GM19023 (cell line): ENCODE measurements around the gene C1orf35.
A peak's percentile ranks its signal among the peaks of the same experiment; 100 is the strongest.
"Not testable (repeated sequence)": the region's sequence is repeated elsewhere in the genome, so short reads cannot be mapped to it uniquely, and the experiment has no call there.

ENCODE experiments used
- ATAC-seq: cut with Tn5 transposase; IDR thresholded peaks from one replicate; pipeline ENCODE4 v1.9.1; 2021; ENCODE audit warnings: mild to moderate bottlenecking, moderate library complexity; ENCODE audit not compliant: unreplicated experiment

The C1orf35 gene

GRCh38 chr1:228142701-228143136 is 39.6 kb upstream of the C1orf35 start:
- no peak for ATAC-seq

DNA sequence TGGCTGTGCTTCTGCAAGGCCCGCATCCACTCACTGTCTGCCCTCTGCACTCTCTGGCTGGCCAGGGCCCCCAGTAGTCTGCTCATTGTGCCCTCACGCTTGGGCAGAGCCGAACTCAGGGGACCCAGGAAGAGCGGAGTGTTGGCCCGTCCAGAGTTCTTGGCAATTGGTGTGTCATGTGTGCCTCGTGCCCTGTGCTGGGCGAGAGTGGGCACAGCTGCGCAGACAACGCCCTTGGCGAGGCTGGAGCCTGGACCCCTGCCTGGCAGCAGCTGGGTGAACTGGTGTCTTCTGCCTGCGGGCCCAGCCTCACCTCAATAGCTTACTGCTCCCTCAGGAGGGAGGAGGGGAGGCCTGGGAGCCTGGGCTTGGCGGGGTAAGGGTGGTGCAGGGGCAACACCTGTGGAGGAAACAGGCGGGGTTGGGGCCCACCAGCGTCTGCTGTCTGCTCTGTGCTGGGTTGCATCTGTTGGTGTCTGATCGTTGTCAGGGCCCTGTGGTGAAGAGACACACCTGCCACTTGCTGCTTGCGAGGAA is 39.1 kb upstream of the C1orf35 start:
- ATAC-seq, result no peak

DNA sequence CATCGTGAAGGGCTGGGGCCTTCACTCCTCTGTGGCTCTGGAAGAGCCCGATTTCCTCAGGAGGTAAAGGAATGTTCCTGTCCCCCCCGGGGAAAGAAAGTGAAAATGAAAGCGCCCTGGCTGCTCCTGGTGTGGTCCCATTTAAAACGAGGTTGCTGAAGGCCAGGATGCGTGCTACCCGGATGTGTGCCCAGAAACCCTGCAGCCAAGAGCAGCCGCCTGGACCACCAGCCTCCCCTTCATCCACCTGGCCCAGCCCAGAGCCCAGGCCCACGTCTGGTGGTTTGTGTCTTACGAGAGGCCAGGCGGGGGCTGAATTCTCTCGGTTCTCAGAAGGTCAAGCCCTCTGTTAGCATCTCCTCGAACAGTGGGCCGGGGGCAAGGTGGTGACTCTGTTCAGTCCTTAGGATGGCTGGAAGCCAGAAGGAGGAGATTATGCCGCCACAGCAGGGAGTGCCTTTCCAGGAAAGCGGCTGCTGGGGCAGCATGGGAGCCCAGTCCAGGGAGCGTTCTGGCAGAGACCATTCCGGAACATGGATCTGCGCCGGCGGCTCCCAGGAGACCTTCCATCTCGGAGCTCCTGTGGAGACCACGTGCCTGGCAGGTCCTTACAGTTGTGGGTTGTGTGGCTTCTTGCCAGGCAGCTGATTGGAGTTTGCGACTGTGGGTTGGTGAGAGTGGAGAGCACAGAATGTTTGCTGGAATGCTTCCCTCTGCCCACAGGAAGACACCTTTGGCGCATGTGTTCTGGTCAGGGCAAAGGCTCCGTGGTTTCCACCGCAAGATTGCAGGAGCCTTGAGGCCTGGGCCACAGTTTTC is 38.3 kb upstream of the C1orf35 start:
- no peak for ATAC-seq

- no peak for ATAC-seq
Measured at GRCh38 chr1:228140724-228141225, 37.6 kb upstream of the C1orf35 start.

DNA sequence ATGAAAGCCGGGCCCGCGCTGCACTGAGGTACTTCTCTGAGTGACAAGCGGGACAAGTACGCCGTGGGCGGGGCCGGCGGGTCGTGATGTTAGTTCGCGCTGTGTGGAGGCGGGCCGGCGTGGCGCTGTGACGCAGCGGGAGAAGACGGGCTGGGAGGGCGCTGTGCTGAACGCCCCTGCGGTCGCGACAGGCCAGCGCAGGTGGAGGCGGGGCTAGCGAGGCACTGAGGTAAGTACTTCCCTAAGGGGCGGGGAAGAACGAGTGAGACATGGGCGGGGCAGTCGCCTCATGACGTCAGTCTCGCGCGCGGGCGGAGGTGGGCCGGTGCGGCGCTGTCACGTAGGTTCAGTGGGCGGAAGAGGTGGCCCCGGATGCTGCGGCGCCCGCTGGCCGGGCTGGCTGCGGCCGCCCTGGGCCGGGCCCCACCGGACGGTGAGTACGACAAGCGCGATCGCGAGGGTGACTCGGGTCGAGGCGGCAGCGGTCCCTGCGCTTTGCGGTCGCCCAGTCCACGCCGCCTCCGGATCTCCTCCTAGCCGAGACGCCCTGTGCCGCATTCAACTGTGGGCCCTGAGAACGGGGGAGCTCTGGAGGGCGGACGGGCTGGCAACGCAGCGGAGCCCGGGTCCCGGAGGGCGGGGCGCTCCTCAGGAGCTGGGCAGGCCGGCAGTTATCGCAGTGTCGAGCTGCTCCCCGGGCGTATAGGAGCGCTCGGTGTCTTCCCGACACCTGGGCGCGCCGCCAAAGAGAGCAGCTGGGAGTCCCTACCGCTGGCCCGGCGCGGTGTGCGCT is 37.0 kb upstream of the C1orf35 start, which contains the start of gene GUK1:
Gene GUK1, plus strand, starts transcription at position 349 of the 793 bp plus-strand sequence. Its CDS starts 24 bp downstream, at position 373.
- ATAC-seq, result peak; percentile 92

GRCh38 chr1:228139406-228139930 is 36.3 kb upstream of the C1orf35 start:
- ATAC-seq, result no peak

- ATAC-seq, result no peak
Measured at GRCh38 chr1:228136901-228137300, 33.8 kb upstream of the C1orf35 start.

DNA sequence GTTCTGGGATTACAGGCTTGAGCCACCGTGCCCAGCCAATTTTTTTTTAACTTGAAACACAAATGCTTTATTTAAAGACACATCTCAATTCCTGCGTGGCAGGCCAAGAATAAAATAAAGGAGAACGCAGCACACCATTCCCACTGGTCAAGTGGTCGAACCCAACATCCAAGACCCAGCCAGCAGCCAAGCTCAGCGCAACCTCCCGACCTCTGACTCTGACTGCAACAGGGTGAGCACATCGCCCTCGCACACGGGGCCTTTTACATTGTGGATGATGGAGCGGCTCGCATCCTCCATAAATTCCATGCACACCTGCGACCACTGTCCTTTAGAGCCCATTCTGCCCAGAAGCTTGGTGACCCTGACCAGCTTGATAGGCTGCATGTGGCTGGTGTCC is 31.5 kb upstream of the C1orf35 start:
- ATAC-seq, result no peak

DNA sequence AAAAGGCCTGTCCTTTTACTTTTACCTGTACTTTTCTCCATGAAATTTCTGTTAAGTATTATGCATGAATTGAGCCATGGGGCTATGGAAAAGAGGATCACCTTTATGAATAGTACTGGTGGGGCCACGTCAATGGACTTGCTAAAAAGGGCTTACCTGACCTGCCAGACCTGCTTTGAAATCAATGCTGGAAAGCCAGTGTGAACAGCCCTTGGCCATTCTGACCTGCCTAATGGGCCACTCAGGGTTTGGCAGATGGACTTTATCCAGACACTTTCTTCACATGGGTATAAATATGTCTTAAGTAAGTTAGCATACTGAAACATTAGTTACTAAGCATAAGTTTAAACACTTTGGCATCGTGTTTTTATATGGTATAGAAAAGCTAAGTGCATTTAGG is 28.6 kb upstream of the C1orf35 start:
- ATAC-seq, result no peak

GRCh38 chr1:228125185-228125584 is 22.1 kb upstream of the C1orf35 start:
- no peak for ATAC-seq

DNA sequence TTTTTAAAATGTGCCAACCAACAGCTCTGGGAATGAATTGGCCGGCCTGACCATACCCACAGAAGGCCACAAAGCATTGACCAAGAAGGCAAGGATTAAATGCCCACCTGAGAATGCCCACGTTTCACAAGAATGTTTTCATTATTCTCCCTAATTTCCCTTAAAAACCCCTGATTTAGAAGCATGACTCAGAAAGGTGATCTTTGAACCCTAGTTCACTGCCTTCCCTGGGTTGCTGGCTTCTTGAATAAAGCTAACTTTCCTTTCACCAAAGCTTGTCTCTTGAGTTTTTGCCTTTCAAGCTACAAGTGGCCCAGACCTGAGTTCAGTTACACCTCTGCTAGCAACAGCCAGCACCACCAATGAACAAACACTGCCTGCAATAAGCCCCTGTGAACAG is 20.4 kb upstream of the C1orf35 start:
- ATAC-seq, result no peak

DNA sequence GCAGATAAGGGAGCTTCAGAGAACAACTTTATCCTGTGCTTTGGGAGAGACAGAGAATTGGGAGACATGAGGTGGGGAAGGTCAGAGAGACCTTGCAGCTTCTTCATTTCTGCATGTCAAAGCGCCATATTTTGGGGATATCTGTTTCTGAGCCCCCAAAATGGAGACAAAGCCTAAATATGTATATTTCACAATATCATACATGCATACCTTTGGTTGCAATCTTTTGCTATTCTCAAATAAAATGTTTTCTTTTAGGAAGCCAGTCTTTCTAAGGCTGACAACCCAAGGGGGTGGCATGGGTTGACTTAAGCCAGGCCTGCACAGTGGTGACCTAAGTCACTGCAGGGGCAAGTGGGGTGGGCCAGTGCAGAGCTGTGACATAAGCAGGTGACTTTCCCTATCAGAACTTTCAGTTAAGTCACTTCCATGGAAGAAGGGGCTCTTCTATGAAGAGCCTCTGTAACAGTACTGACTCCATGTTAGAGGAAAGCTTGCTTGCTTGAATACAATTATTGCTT is 19.9 kb upstream of the C1orf35 start:
- no peak for ATAC-seq

GRCh38 chr1:228120857-228121489 is 17.8 kb upstream of the C1orf35 start:
- ATAC-seq, result no peak

DNA sequence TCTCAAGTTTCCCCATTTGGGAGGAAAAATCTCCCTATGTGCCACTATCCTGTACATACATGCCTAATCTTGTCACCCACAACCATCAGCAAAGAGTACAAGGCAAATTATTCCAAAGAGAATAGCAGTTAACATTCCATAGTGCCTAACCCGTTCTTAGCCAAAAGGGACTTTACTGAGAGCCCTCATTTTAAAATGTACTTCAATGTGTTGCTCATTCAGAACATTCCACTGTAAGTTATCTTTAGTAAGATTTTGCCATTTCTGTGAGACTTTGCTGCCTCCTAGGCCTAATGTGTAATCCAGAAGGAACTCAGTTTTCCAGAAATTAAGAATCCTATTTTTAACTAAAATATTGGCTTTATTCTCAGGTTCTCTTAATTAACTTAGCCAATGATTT is 17.2 kb upstream of the C1orf35 start:
- no peak for ATAC-seq

- ATAC-seq, result no peak
Measured at GRCh38 chr1:228118040-228118439, 14.9 kb upstream of the C1orf35 start.

DNA sequence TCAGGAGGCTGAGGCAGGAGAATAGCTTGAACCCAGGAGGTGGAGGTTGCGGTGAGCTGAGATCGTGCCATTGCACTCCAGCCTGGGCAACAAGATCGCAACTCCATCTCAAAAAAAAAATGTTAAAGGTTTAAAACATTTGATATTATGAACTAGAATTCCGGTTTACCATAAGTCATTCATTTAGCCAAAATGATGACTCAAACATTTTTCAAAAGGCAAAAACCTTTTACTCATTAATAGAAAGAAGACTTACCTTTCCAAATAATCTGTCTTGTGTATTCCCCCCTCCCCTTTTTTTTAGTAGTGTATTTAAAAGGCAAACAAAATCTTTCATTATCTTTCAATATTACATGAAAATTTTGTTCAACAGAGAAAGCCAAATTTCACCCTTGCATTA is 14.2 kb upstream of the C1orf35 start:
- no peak for ATAC-seq

DNA sequence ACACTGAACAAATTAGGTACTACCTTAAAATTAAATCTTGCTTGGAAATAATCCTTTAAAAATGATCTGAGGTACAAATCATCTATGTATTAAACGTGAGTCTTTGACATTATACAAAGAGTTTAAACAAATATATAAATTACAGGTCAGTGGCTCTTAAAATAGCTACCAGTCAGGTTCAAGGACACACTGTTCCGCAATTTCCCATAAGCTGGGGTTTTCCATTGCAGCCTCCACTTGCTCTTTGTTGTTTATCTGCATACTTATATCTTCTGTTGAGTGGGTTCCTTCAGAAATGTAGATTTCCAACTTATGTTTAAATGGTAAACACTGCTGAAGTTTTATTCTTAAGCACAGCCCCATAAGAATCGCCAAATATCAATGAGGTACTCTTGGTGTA is 11.7 kb upstream of the C1orf35 start:
- ATAC-seq, result no peak

DNA sequence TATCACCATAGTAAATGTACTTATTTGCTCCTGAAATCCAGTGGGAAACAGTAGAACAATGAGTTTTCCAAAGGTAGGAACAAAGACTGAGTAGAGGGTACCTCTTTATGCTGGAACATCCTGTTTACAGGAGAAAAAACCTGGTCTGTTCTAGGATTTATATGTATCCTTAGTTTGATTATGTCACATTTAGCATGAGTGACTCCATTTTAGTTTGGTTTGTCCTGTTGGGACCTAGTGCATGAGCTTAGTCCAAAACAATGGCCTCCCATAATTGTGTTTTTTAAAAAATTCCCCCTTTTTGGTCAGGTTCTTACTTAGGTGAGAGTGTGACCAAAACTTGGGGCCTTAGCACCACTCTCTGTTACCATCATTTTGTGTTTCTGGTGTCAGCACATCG is 9.5 kb upstream of the C1orf35 start:
- no peak for ATAC-seq

DNA sequence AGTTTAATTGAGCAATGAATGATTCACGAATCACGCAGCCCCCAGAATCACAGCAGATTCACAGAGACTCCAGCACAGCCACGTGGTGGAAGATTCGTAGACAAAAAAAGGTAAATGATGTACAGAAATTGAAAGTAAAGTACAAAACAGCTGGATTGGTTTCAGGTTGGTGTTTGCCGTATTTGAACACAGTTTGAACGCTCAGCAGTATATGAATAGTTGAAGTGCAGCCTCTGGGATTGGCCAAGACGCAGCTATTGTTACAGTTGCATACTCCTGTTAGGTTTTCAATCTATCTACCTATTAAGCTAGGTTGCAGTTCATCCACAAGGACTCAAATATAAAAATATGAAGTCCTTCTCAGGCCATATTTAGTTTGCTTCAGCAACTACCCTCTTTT is 9.0 kb upstream of the C1orf35 start:
- ATAC-seq, result no peak

DNA sequence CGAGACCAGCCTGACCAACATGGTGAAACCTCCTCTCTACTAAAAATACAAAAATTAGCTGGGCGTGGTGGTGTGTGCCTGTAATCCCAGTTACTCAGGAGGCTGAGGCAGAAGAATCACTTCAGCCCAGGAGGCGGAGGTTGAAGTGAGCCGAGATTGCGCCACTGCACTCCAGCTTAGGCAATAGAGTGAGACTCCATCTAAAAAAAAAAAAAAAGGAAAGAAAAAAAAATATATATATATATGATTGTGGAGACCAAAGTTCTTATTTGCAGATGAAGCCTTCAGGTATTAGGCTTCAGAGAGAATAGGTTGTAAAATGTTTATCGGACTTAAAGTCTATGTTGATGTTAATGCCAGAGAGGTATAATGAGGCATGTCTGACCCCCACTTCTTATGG is 8.2 kb upstream of the C1orf35 start:
- ATAC-seq, result not testable (repeated sequence)

DNA sequence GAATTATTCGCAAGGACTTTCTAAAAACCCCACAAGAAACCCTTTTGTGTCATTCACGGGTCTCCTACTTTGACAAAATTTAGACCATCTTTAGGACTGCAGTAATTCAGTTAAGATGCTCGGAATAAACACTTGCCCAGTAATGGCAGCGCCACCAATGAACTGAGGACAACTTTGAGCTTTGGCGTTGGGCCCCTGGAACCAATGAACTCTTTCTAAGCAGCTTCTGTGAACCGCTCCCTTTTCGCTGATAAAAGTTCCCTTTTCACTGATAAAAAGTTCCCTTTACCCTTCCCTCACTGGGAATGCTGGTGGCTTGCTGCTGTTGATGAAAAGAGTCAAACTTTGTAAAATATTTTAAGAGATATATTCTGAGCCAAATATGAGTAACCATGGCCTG is 7.4 kb upstream of the C1orf35 start:
- no peak for ATAC-seq
